Measurements from ENCODE around the gene SCRT2. TPM values are rescaled to one million over a fixed set of nuclear protein-coding genes. Genes with fewer than 3 reads are reported as not detected.
"Not testable (repeated sequence)": the region's sequence is repeated elsewhere in the genome, so short reads cannot be mapped to it uniquely, and the experiment has no call there.

SCRT2 gene
- total RNA-seq, 1 donor from 2014 or later: not detected

- TF ChIP-seq CTCF (IDR thresholded peaks at IDR 0.05; ENCODE audit: unreplicated experiment): no peak
- no peaks in the 10 kb centered on the region for H3K27me3 Mint-ChIP-seq (ENCODE audit: unreplicated experiment)
- H3K9me3 Mint-ChIP-seq (ENCODE audit: unreplicated experiment): no peaks in the 10 kb centered on the region
- H3K27ac Mint-ChIP-seq (ENCODE audit: unreplicated experiment): no peak overlapping the region
- H3K4me3 Mint-ChIP-seq (ENCODE audit: unreplicated experiment): no peak overlapping the region
- H3K36me3 Mint-ChIP-seq (ENCODE audit: low read depth, unreplicated experiment): no peaks in the 10 kb centered on the region
- DNase-seq (ENCODE audit: low spot score): no peak
- no peaks in the 10 kb centered on the region for H3K4me1 Mint-ChIP-seq (ENCODE audit: unreplicated experiment)
Measured at GRCh38 chr20:695165-695866, 19.7 kb upstream of the SCRT2 start.

GRCh38 chr20:694496-694895, 18.9 kb upstream of the SCRT2 start:
- no peaks in the 10 kb centered on the region for H3K9me3 Mint-ChIP-seq (ENCODE audit: unreplicated experiment)
- no peak overlapping the region for H3K27ac Mint-ChIP-seq (ENCODE audit: unreplicated experiment)
- DNase-seq (ENCODE audit: low spot score): no peak
- H3K4me1 Mint-ChIP-seq (ENCODE audit: unreplicated experiment): no peaks in the 10 kb centered on the region
- no peak overlapping the region for H3K4me3 Mint-ChIP-seq (ENCODE audit: unreplicated experiment)
- peaks cover 1% of the 10 kb centered on the region for H3K27me3 Mint-ChIP-seq (ENCODE audit: unreplicated experiment)
- no peak for TF ChIP-seq CTCF (IDR thresholded peaks at IDR 0.05; ENCODE audit: unreplicated experiment)
- H3K36me3 Mint-ChIP-seq (ENCODE audit: low read depth, unreplicated experiment): no peaks in the 10 kb centered on the region

GRCh38 chr20:693786-694185, 18.2 kb upstream of the SCRT2 start:
- not testable (repeated sequence) for H3K36me3 Mint-ChIP-seq (ENCODE audit: low read depth, unreplicated experiment); H3K27ac Mint-ChIP-seq (ENCODE audit: unreplicated experiment); DNase-seq (ENCODE audit: low spot score); H3K4me3 Mint-ChIP-seq (ENCODE audit: unreplicated experiment); H3K9me3 Mint-ChIP-seq (ENCODE audit: unreplicated experiment); H3K27me3 Mint-ChIP-seq (ENCODE audit: unreplicated experiment); H3K4me1 Mint-ChIP-seq (ENCODE audit: unreplicated experiment)

GRCh38 chr20:692044-692443, 16.4 kb upstream of the SCRT2 start:
- Mint-ChIP-seq H3K9me3 (ENCODE audit: unreplicated experiment) (no peaks in the 10 kb centered on the region), H3K27ac (ENCODE audit: unreplicated experiment) (no peak overlapping the region), H3K27me3 (ENCODE audit: unreplicated experiment) (peaks cover 7% of the 10 kb centered on the region), H3K36me3 (ENCODE audit: low read depth, unreplicated experiment) (no peaks in the 10 kb centered on the region), H3K4me3 (ENCODE audit: unreplicated experiment) (no peak overlapping the region), H3K4me1 (ENCODE audit: unreplicated experiment) (peaks cover 4% of the 10 kb centered on the region)
- no peak for TF ChIP-seq CTCF (IDR thresholded peaks at IDR 0.05; ENCODE audit: unreplicated experiment)
- DNase-seq (ENCODE audit: low spot score): no peak

- no peaks in the 10 kb centered on the region for H3K9me3 Mint-ChIP-seq (ENCODE audit: unreplicated experiment)
- no peak for TF ChIP-seq CTCF (IDR thresholded peaks at IDR 0.05; ENCODE audit: unreplicated experiment)
Measured at GRCh38 chr20:689947-690346, 14.3 kb upstream of the SCRT2 start.

More at GRCh38 chr20:689947-690346, 14.3 kb upstream of the SCRT2 start:
- peaks cover 4% of the 10 kb centered on the region for H3K4me1 Mint-ChIP-seq (ENCODE audit: unreplicated experiment)
- no peaks in the 10 kb centered on the region for H3K36me3 Mint-ChIP-seq (ENCODE audit: low read depth, unreplicated experiment)
- no peak overlapping the region for H3K27ac Mint-ChIP-seq (ENCODE audit: unreplicated experiment)
- H3K4me3 Mint-ChIP-seq (ENCODE audit: unreplicated experiment): no peak overlapping the region
- DNase-seq (ENCODE audit: low spot score): no peak
- H3K27me3 Mint-ChIP-seq (ENCODE audit: unreplicated experiment): peaks cover 7% of the 10 kb centered on the region
